Activated naive CD8-positive, alpha-beta T cell treated with anti-CD3 and anti-CD28 coated beads, Interleukin-2, amount 50 U/mL, for 24 hours (primary cell): ENCODE data around the gene LINC01488.

Source experiments
- ATAC-seq: fragments of 150-1000 bp; cut with Tn5 transposase; one replicate; pipeline ENCODE4 v1.10.0; 2021
- DNase-seq: peaks from one replicate; pipeline ENCODE4 v3.0.0; 2021
- H3K27ac Mint-ChIP-seq: one replicate; pipeline ENCODE4 v1.8.0; 2021; ENCODE audit warnings: mild to moderate bottlenecking, mixed read lengths
- H3K27me3 Mint-ChIP-seq: one replicate; pipeline ENCODE4 v1.8.0; 2021; ENCODE audit warnings: mixed read lengths
- H3K36me3 Mint-ChIP-seq: one replicate; pipeline ENCODE4 v1.8.0; 2021; ENCODE audit warnings: low read depth, mixed read lengths
- H3K4me1 Mint-ChIP-seq: one replicate; pipeline ENCODE4 v1.8.0; 2021; ENCODE audit warnings: mixed read lengths
- H3K4me3 Mint-ChIP-seq: one replicate; pipeline ENCODE4 v1.8.0; 2021; ENCODE audit warnings: mild to moderate bottlenecking, moderate library complexity, mixed read lengths
- H3K9me3 Mint-ChIP-seq: one replicate; pipeline ENCODE4 v1.8.0; 2021; ENCODE audit warnings: mixed read lengths

LINC01488 gene

GRCh38 chr11:69466039-69466438, 15.4 kb upstream of the LINC01488 start:
- Mint-ChIP-seq H3K9me3 (peaks cover 4% of the 10 kb centered on the region), H3K4me1 (peaks cover 3% of the 10 kb centered on the region), H3K27me3 (peaks cover 12% of the 10 kb centered on the region), H3K36me3 (no peaks in the 10 kb centered on the region), H3K27ac (no peak overlapping the region), H3K4me3 (no peak overlapping the region)
- no peak for DNase-seq
- no peak for ATAC-seq

GRCh38 chr11:69467196-69467595, 14.3 kb upstream of the LINC01488 start:
- no peaks in the 10 kb centered on the region for H3K9me3 Mint-ChIP-seq
- DNase-seq (no peak), ATAC-seq (no peak)
- peaks cover 15% of the 10 kb centered on the region for H3K27me3 Mint-ChIP-seq
- H3K4me3 Mint-ChIP-seq = no peak overlapping the region
- H3K4me1 Mint-ChIP-seq = peaks cover 3% of the 10 kb centered on the region
- H3K36me3 Mint-ChIP-seq = no peaks in the 10 kb centered on the region
- no peak overlapping the region for H3K27ac Mint-ChIP-seq

GRCh38 chr11:69467646-69468045, 13.8 kb upstream of the LINC01488 start:
- Mint-ChIP-seq H3K4me3 (no peak overlapping the region), H3K27me3 (peaks cover 13% of the 10 kb centered on the region), H3K36me3 (no peaks in the 10 kb centered on the region), H3K4me1 (peaks cover 3% of the 10 kb centered on the region), H3K9me3 (no peaks in the 10 kb centered on the region), H3K27ac (no peak overlapping the region)
- DNase-seq = no peak
- peak; percentile 41 for ATAC-seq

GRCh38 chr11:69468221-69468620, 13.2 kb upstream of the LINC01488 start:
- DNase-seq (no peak), ATAC-seq (no peak)
- H3K27ac Mint-ChIP-seq = no peak overlapping the region
- H3K9me3 Mint-ChIP-seq = peaks cover under 1% of the 10 kb centered on the region
- H3K36me3 Mint-ChIP-seq = no peaks in the 10 kb centered on the region
- H3K4me3 Mint-ChIP-seq = no peak overlapping the region
- peaks cover 3% of the 10 kb centered on the region for H3K4me1 Mint-ChIP-seq
- H3K27me3 Mint-ChIP-seq = peaks cover 13% of the 10 kb centered on the region

GRCh38 chr11:69468911-69469885, 12.3 kb upstream of the LINC01488 start:
- H3K36me3 Mint-ChIP-seq = no peaks in the 10 kb centered on the region
- no peak overlapping the region for H3K27ac Mint-ChIP-seq
- peaks cover 7% of the 10 kb centered on the region for H3K9me3 Mint-ChIP-seq
- H3K27me3 Mint-ChIP-seq = peaks cover 15% of the 10 kb centered on the region
- no peak for DNase-seq
- no peak overlapping the region for H3K4me3 Mint-ChIP-seq
- ATAC-seq = no peak
- H3K4me1 Mint-ChIP-seq = peaks cover 3% of the 10 kb centered on the region

- DNase-seq = no peak
- no peaks in the 10 kb centered on the region for H3K36me3 Mint-ChIP-seq
- no peak overlapping the region for H3K27ac Mint-ChIP-seq
- H3K4me3 Mint-ChIP-seq = no peak overlapping the region
- H3K4me1 Mint-ChIP-seq = peaks cover 3% of the 10 kb centered on the region
- peaks cover 10% of the 10 kb centered on the region for H3K27me3 Mint-ChIP-seq
- ATAC-seq = no peak
- H3K9me3 Mint-ChIP-seq = peaks cover 7% of the 10 kb centered on the region
These were observed 11.2 kb upstream of the LINC01488 start for GRCh38 chr11:69470301-69470700.

- H3K9me3 Mint-ChIP-seq = peaks cover 7% of the 10 kb centered on the region
- H3K27ac Mint-ChIP-seq = no peak overlapping the region
- peaks cover 3% of the 10 kb centered on the region for H3K4me1 Mint-ChIP-seq
- H3K4me3 Mint-ChIP-seq = no peak overlapping the region
- no peaks in the 10 kb centered on the region for H3K36me3 Mint-ChIP-seq
- peaks cover 10% of the 10 kb centered on the region for H3K27me3 Mint-ChIP-seq
- DNase-seq (no peak), ATAC-seq (no peak)
These were observed 10.4 kb upstream of the LINC01488 start for GRCh38 chr11:69470793-69471728.

GRCh38 chr11:69471729-69472540, 9.5 kb upstream of the LINC01488 start:
- no peak for ATAC-seq
- Mint-ChIP-seq H3K9me3 (peaks cover 7% of the 10 kb centered on the region), H3K36me3 (no peaks in the 10 kb centered on the region), H3K27ac (no peak overlapping the region), H3K4me3 (no peak overlapping the region), H3K4me1 (peaks cover 3% of the 10 kb centered on the region), H3K27me3 (peaks cover 10% of the 10 kb centered on the region)
- DNase-seq = no peak

- H3K36me3 Mint-ChIP-seq = no peaks in the 10 kb centered on the region
- no peak overlapping the region for H3K27ac Mint-ChIP-seq
- no peak for DNase-seq
- no peak for ATAC-seq
- no peak overlapping the region for H3K4me3 Mint-ChIP-seq
- H3K27me3 Mint-ChIP-seq = peaks cover 10% of the 10 kb centered on the region
- peaks cover 7% of the 10 kb centered on the region for H3K9me3 Mint-ChIP-seq
- H3K4me1 Mint-ChIP-seq = peaks cover 1% of the 10 kb centered on the region
These were observed 8.8 kb upstream of the LINC01488 start for GRCh38 chr11:69472541-69473275.

- Mint-ChIP-seq H3K27ac (no peak overlapping the region), H3K36me3 (no peaks in the 10 kb centered on the region), H3K9me3 (peaks cover 7% of the 10 kb centered on the region), H3K4me3 (no peak overlapping the region), H3K4me1 (no peaks in the 10 kb centered on the region), H3K27me3 (peaks cover 10% of the 10 kb centered on the region)
- DNase-seq (no peak), ATAC-seq (no peak)
These were observed 8.1 kb upstream of the LINC01488 start for GRCh38 chr11:69473276-69473845.

- Mint-ChIP-seq H3K9me3 (peaks cover 7% of the 10 kb centered on the region), H3K27ac (no peak overlapping the region), H3K27me3 (peaks cover 10% of the 10 kb centered on the region), H3K4me3 (no peak overlapping the region), H3K4me1 (no peaks in the 10 kb centered on the region), H3K36me3 (no peaks in the 10 kb centered on the region)
- DNase-seq = no peak
- ATAC-seq = no peak
These were observed 6.7 kb upstream of the LINC01488 start for GRCh38 chr11:69474736-69475135.

- Mint-ChIP-seq H3K36me3 (no peaks in the 10 kb centered on the region), H3K27ac (no peak overlapping the region), H3K4me3 (no peak overlapping the region), H3K27me3 (peaks cover 10% of the 10 kb centered on the region), H3K4me1 (no peaks in the 10 kb centered on the region), H3K9me3 (peaks cover 7% of the 10 kb centered on the region)
- DNase-seq (no peak), ATAC-seq (no peak)
These were observed 6.2 kb upstream of the LINC01488 start for GRCh38 chr11:69475141-69475865.
